H1 (cell line): Measurements from ENCODE around the gene SIKE1. TPM values are rescaled to one million over a fixed set of nuclear protein-coding genes. Genes with fewer than 3 reads are reported as not detected.

ENCODE experiments used
- CTBP2 ChIP-seq: IDR thresholded peaks from 2 replicates; pipeline ENCODE4 v1.7.0; 2011; ENCODE audit warnings: borderline replicate concordance, mild to moderate bottlenecking, moderate library complexity, mixed read lengths, low read length; ENCODE audit not compliant: insufficient read depth, insufficient read length
- EP300 ChIP-seq, 2 experiments: IDR thresholded peaks; 1 replicate in 1 of 2; 2 replicates in 1 of 2; pipeline ENCODE4 v1.6.1; 2011 to 2012; ENCODE audit warnings: low read depth in 2 of 2, low read length in 2 of 2, mild to moderate bottlenecking in 2 of 2, borderline replicate concordance in 1 of 2, inconsistent platforms in 1 of 2, moderate library complexity in 1 of 2
- polyA plus RNA-seq, 7 experiments: library from polyadenylated mRNA; depleted of rRNA in 3 of 7; stranded (reverse) in 5 of 7; unstranded in 2 of 7; fragments of >200 nt in 5 of 7; fragments of 200-250 nt in 2 of 7; gene quantifications; 1 replicate in 5 of 7; 2 replicates in 1 of 7; 4 replicates in 1 of 7; pipeline versions ENCODE4 v1.2.1 to v1.2.3, GENCODE V29; 2011 to 2013; ENCODE audit warnings: missing spikeins in 2 of 7, mixed read lengths in 2 of 7
- total RNA-seq: library from RNA; stranded (reverse); fragmentation: NEBNext Ultra II Directional; extraction: Animal tissue kit (Norgen Biotek cat#: 25700); gene quantifications from 2 replicates; pipeline ENCODE4 v1.2.1, GENCODE V29; 2021
- TF ChIP-seq, protein P1 (sequence below): fragments of 300-600 bp; sonication (generic); IDR thresholded peaks from 2 replicates; pipeline ENCODE4 v1.7.1; 2012; ENCODE audit warnings: low read length, moderate library complexity, mild to moderate bottlenecking, inconsistent platforms; ENCODE audit not compliant: insufficient replicate concordance
- TF ChIP-seq, protein P2 (sequence below): IDR thresholded peaks from 2 replicates; pipeline ENCODE4 v1.6.1; 2012; ENCODE audit warnings: low read length, inconsistent platforms

SIKE1 gene
- total and polyA plus RNA-seq, 2 of the 8 experiments (the other 6 are each of a cell fraction or from before 2014, with no cell fraction given): 20.5 to 79.9 TPM

DNA sequence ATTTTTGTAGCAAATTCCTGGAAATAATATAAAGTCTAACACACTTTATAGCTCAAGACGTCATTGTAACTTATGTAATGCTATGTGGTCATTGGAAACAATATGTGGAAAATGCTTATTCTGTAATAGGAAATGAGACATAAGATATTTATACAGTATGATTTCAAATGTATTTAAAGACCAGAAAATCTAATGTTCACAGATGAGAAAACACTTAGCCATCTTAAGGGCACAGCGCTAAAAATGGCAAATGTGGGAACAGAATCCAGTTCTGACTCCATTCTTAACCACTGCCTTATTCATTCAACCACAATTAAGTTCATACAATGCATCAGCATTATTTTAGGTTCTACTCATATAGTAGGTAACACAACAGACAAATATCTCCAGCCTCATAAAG lies 35.2 kb downstream of the SIKE1 start (continued):
- TF ChIP-seq, protein P1, sequence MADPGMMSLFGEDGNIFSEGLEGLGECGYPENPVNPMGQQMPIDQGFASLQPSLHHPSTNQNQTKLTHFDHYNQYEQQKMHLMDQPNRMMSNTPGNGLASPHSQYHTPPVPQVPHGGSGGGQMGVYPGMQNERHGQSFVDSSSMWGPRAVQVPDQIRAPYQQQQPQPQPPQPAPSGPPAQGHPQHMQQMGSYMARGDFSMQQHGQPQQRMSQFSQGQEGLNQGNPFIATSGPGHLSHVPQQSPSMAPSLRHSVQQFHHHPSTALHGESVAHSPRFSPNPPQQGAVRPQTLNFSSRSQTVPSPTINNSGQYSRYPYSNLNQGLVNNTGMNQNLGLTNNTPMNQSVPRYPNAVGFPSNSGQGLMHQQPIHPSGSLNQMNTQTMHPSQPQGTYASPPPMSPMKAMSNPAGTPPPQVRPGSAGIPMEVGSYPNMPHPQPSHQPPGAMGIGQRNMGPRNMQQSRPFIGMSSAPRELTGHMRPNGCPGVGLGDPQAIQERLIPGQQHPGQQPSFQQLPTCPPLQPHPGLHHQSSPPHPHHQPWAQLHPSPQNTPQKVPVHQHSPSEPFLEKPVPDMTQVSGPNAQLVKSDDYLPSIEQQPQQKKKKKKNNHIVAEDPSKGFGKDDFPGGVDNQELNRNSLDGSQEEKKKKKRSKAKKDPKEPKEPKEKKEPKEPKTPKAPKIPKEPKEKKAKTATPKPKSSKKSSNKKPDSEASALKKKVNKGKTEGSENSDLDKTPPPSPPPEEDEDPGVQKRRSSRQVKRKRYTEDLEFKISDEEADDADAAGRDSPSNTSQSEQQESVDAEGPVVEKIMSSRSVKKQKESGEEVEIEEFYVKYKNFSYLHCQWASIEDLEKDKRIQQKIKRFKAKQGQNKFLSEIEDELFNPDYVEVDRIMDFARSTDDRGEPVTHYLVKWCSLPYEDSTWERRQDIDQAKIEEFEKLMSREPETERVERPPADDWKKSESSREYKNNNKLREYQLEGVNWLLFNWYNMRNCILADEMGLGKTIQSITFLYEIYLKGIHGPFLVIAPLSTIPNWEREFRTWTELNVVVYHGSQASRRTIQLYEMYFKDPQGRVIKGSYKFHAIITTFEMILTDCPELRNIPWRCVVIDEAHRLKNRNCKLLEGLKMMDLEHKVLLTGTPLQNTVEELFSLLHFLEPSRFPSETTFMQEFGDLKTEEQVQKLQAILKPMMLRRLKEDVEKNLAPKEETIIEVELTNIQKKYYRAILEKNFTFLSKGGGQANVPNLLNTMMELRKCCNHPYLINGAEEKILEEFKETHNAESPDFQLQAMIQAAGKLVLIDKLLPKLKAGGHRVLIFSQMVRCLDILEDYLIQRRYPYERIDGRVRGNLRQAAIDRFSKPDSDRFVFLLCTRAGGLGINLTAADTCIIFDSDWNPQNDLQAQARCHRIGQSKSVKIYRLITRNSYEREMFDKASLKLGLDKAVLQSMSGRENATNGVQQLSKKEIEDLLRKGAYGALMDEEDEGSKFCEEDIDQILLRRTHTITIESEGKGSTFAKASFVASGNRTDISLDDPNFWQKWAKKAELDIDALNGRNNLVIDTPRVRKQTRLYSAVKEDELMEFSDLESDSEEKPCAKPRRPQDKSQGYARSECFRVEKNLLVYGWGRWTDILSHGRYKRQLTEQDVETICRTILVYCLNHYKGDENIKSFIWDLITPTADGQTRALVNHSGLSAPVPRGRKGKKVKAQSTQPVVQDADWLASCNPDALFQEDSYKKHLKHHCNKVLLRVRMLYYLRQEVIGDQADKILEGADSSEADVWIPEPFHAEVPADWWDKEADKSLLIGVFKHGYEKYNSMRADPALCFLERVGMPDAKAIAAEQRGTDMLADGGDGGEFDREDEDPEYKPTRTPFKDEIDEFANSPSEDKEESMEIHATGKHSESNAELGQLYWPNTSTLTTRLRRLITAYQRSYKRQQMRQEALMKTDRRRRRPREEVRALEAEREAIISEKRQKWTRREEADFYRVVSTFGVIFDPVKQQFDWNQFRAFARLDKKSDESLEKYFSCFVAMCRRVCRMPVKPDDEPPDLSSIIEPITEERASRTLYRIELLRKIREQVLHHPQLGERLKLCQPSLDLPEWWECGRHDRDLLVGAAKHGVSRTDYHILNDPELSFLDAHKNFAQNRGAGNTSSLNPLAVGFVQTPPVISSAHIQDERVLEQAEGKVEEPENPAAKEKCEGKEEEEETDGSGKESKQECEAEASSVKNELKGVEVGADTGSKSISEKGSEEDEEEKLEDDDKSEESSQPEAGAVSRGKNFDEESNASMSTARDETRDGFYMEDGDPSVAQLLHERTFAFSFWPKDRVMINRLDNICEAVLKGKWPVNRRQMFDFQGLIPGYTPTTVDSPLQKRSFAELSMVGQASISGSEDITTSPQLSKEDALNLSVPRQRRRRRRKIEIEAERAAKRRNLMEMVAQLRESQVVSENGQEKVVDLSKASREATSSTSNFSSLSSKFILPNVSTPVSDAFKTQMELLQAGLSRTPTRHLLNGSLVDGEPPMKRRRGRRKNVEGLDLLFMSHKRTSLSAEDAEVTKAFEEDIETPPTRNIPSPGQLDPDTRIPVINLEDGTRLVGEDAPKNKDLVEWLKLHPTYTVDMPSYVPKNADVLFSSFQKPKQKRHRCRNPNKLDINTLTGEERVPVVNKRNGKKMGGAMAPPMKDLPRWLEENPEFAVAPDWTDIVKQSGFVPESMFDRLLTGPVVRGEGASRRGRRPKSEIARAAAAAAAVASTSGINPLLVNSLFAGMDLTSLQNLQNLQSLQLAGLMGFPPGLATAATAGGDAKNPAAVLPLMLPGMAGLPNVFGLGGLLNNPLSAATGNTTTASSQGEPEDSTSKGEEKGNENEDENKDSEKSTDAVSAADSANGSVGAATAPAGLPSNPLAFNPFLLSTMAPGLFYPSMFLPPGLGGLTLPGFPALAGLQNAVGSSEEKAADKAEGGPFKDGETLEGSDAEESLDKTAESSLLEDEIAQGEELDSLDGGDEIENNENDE: no peak
- no peak for TF ChIP-seq CTBP2
- TF ChIP-seq EP300 (IDR thresholded peaks at IDR 0.05; ENCODE audit: borderline replicate concordance in 1 of 2, low read depth in 2 of 2, low read length in 2 of 2): no peak
- TF ChIP-seq, protein P2, sequence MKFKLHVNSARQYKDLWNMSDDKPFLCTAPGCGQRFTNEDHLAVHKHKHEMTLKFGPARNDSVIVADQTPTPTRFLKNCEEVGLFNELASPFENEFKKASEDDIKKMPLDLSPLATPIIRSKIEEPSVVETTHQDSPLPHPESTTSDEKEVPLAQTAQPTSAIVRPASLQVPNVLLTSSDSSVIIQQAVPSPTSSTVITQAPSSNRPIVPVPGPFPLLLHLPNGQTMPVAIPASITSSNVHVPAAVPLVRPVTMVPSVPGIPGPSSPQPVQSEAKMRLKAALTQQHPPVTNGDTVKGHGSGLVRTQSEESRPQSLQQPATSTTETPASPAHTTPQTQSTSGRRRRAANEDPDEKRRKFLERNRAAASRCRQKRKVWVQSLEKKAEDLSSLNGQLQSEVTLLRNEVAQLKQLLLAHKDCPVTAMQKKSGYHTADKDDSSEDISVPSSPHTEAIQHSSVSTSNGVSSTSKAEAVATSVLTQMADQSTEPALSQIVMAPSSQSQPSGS: no peak
